Smooth muscle cell (in vitro differentiated cells): ENCODE results near the gene UBE2V1. TPM values are rescaled to one million over a fixed set of nuclear protein-coding genes. Genes with fewer than 3 reads are reported as not detected.

Experiments used
- DNase-seq: peaks from one replicate; lab custom pipeline; 2025; ENCODE audit not compliant: unreplicated experiment; lab: John Stamatoyannopoulos, UW
- H2AFZ ChIP-seq: fragments of 200-600 bp; sonication (generic); 2 replicates; pipeline ENCODE4 v1.6.0; 2016; ENCODE audit warnings: antibody characterized with exemption, low read depth, mild to moderate bottlenecking
- H3F3A ChIP-seq: fragments of 200-600 bp; sonication (generic); 2 replicates; pipeline ENCODE4 v1.6.0; 2017; ENCODE audit warnings: antibody characterized with exemption, low read depth
- H3K27ac ChIP-seq: fragments of 200-600 bp; sonication (generic); 2 replicates; pipeline ENCODE4 v1.5.1; 2016; ENCODE audit warnings: low read depth, mild to moderate bottlenecking
- H3K27me3 ChIP-seq: fragments of 200-600 bp; sonication (generic); 2 replicates; pipeline ENCODE4 v1.6.1; 2016; ENCODE audit warnings: low read depth, mild to moderate bottlenecking
- H3K36me3 ChIP-seq: fragments of 200-600 bp; sonication (generic); 2 replicates; pipeline ENCODE4 v1.5.1; 2016; ENCODE audit warnings: low read depth
- H3K4me1 ChIP-seq: fragments of 200-600 bp; sonication (generic); 2 replicates; pipeline ENCODE4 v1.5.1; 2016; ENCODE audit warnings: low read depth
- H3K4me2 ChIP-seq: fragments of 200-600 bp; sonication (generic); 2 replicates; pipeline ENCODE4 v1.6.0; 2016; ENCODE audit warnings: mild to moderate bottlenecking
- H3K4me3 ChIP-seq: fragments of 200-600 bp; sonication (generic); 2 replicates; pipeline ENCODE4 v1.5.1; 2016; ENCODE audit warnings: mild to moderate bottlenecking
- H3K79me2 ChIP-seq: fragments of 200-600 bp; sonication (generic); 2 replicates; pipeline ENCODE4 v1.6.0; 2016; ENCODE audit warnings: low read depth, mild to moderate bottlenecking
- H3K9ac ChIP-seq: fragments of 200-600 bp; sonication (generic); 2 replicates; pipeline ENCODE4 v1.6.0; 2016; ENCODE audit warnings: low read depth
- H3K9me3 ChIP-seq: fragments of 200-600 bp; sonication (generic); replicated peaks from 2 replicates; pipeline ENCODE4 v1.5.1; 2016; ENCODE audit warnings: low read depth
- H4K20me1 ChIP-seq: fragments of 200-600 bp; sonication (generic); 2 replicates; pipeline ENCODE4 v1.6.0; 2016; ENCODE audit warnings: low read depth
- WGBS: methylation state at CpG from one replicate; pipeline ENCODE4 v1.1.7; 2016; ENCODE audit warnings: low lambda C conversion rate; 5-methylcytosine and 5-hydroxymethylcytosine counted together
- polyA plus RNA-seq: library from polyadenylated mRNA; unstranded; fragments of >200 nt; fragmentation: Nextera tagmentation; extraction: Ambion mirVana; gene quantifications from 2 replicates; pipeline ENCODE4 v1.2.1, GENCODE V29; 2016
- total RNA-seq: library from RNA; depleted of rRNA; stranded (reverse); fragments of >200 nt; gene quantifications from 2 replicates; pipeline ENCODE4 v1.2.3, GENCODE V29; 2014
- TF ChIP-seq, protein P1 (sequence below): fragments of 200-600 bp; sonication (generic); IDR thresholded peaks from 2 replicates; pipeline ENCODE4 v1.5.1; 2017; ENCODE audit warnings: borderline replicate concordance, mild to moderate bottlenecking, antibody characterized with exemption; ENCODE audit not compliant: insufficient read depth, poor library complexity, severe bottlenecking

UBE2V1 gene
- total and polyA plus RNA-seq, 2 experiments from 2014 or later = 94.8 to 128 TPM

DNA sequence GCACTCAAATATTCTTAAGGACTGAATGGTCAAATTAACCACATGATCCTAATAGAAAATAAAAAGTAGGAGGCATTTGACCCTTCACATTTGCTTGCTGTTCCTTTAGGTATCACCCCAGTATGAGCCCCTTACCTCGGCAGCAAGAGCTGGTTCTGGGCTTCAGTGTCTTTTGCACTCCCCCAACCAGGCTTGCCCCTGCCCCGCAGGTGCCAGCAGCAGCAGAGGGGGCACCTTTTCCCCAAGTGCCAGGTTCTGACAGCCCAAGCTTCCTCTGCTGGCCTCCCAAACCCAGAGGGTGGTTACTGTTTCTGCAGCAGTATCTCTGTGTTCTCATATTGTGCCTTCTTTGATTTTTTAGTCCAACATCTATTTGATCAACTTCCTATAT, 23.2 kb downstream of the UBE2V1 start:
- H3K9me3 ChIP-seq = no peaks in the 10 kb centered on the region
- no peak for DNase-seq
- no peak overlapping the region for H2AFZ ChIP-seq
- H3K36me3 ChIP-seq = peaks cover 4% of the 10 kb centered on the region
- no peak overlapping the region for H3K9ac ChIP-seq
- no peak overlapping the region for H3K4me3 ChIP-seq
- WGBS = 96% methylated on average over 2 of the region's 2 CpGs
- H4K20me1 ChIP-seq = peaks cover 97% of the 10 kb centered on the region
- peaks cover 76% of the 10 kb centered on the region for H3K79me2 ChIP-seq
- no peak overlapping the region for H3K4me2 ChIP-seq
- H3K27ac ChIP-seq = no peak overlapping the region
- TF ChIP-seq, protein P1, sequence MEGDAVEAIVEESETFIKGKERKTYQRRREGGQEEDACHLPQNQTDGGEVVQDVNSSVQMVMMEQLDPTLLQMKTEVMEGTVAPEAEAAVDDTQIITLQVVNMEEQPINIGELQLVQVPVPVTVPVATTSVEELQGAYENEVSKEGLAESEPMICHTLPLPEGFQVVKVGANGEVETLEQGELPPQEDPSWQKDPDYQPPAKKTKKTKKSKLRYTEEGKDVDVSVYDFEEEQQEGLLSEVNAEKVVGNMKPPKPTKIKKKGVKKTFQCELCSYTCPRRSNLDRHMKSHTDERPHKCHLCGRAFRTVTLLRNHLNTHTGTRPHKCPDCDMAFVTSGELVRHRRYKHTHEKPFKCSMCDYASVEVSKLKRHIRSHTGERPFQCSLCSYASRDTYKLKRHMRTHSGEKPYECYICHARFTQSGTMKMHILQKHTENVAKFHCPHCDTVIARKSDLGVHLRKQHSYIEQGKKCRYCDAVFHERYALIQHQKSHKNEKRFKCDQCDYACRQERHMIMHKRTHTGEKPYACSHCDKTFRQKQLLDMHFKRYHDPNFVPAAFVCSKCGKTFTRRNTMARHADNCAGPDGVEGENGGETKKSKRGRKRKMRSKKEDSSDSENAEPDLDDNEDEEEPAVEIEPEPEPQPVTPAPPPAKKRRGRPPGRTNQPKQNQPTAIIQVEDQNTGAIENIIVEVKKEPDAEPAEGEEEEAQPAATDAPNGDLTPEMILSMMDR = no peak
- no peaks in the 10 kb centered on the region for H3K27me3 ChIP-seq
- H3F3A ChIP-seq = peaks cover 5% of the 10 kb centered on the region
- peaks cover 12% of the 10 kb centered on the region for H3K4me1 ChIP-seq

DNA sequence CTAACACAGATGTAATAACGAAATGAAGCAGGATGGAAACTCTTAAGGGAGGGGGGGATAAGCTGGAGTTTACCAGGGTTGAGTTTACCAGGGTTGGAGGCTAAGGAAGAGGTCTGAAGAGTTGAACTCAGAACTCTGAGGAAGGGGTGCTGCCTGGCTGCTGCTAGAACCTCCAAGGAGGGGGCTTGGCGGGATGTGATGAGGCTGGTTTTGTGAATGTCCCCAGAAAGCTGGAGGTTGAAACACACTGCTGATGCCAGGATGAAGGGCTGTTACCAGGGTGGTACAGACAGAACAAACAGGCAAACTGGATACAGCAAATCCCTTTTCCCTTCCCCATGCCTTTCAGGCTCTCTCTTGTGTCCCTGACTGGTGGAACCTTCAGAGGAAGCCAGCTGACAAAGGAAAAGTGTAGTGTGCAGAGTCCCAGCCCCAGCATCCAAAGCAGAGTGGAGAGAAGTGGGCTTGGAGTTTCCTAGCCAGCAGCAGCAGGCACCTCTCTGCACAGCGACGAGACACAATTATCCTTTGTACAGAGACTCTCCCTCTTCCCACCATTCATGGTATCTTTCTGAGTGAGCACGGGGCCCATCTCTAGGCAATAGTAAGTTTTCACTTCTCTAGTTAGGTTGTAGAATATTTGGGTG, 23.7 kb downstream of the UBE2V1 start:
- TF ChIP-seq, protein P1 = no peak
- Histone ChIP-seq H3K27ac (no peak overlapping the region), H3K79me2 (peaks cover 75% of the 10 kb centered on the region), H3K4me1 (peaks cover 12% of the 10 kb centered on the region), H3F3A (peaks cover 5% of the 10 kb centered on the region), H3K9ac (no peak overlapping the region), H3K9me3 (no peaks in the 10 kb centered on the region), H3K27me3 (no peaks in the 10 kb centered on the region), H2AFZ (no peak overlapping the region), H3K4me3 (no peak overlapping the region), H4K20me1 (peaks cover 97% of the 10 kb centered on the region), H3K4me2 (no peak overlapping the region), H3K36me3 (no peaks in the 10 kb centered on the region)
- WGBS = 87% methylated on average over 5 of the region's 5 CpGs
- no peak for DNase-seq

DNA sequence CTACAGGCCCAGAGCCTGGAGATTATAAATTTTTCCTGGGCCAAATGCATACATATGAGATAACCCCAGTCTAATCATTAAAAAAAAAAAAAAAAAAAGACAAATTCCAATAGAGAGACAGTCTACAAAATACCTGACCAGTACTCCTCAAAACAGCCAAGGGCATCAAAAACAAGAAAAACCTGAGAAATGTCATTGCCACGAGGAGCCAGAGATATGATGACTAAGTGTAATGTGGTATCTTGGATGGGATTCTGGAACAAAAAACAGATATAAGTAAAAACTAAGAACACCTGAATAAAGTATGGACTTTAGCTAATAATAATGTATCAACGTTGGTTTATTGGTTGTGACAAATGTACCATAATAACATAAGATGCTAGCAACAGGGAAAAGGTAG, 24.9 kb downstream of the UBE2V1 start:
- peaks cover 5% of the 10 kb centered on the region for H3F3A ChIP-seq
- no peak overlapping the region for H3K9ac ChIP-seq
- no peaks in the 10 kb centered on the region for H3K9me3 ChIP-seq
- 81% methylated on average over 2 of the region's 2 CpGs for WGBS
- no peaks in the 10 kb centered on the region for H3K27me3 ChIP-seq
- no peak for DNase-seq
- peaks cover 100% of the 10 kb centered on the region for H4K20me1 ChIP-seq
- no peaks in the 10 kb centered on the region for H3K36me3 ChIP-seq
- peaks cover 12% of the 10 kb centered on the region for H3K4me1 ChIP-seq
- H3K4me2 ChIP-seq = no peak overlapping the region
- TF ChIP-seq, protein P1 = no peak
- no peak overlapping the region for H3K4me3 ChIP-seq
- peak overlapping the region; percentile 82 for H3K27ac ChIP-seq
- no peak overlapping the region for H2AFZ ChIP-seq
- H3K79me2 ChIP-seq = peaks cover 74% of the 10 kb centered on the region
